Ovary (tissue), 9 donors: Measurements from ENCODE around the gene INTS15. TPM values are rescaled to one million over a fixed set of nuclear protein-coding genes. Genes with fewer than 3 reads are reported as not detected.
A peak's percentile ranks its signal among the peaks of the same experiment; 100 is the strongest.
"Not testable (repeated sequence)": the region's sequence is repeated elsewhere in the genome, so short reads cannot be mapped to it uniquely, and the experiment has no call there.

Experiments used
- DNase-seq, 5 donors: peaks; one replicate each; pipeline ENCODE4 v3.0.0-alpha.2; 2019 to 2020
- H3K27ac ChIP-seq, 2 donors: fragments of 200-600 bp; one replicate each; pipeline versions ENCODE4 v1.5.1 to v1.8.0; 2019 to 2022
- H3K27me3 ChIP-seq: fragments of 200-600 bp; one replicate; pipeline ENCODE4 v1.8.0; 2022
- H3K36me3 ChIP-seq: fragments of 200-600 bp; sonication (generic); one replicate; pipeline ENCODE4 v1.5.1; 2019
- H3K4me1 ChIP-seq: one replicate; pipeline ENCODE4 v1.8.1; 2013; ENCODE audit warnings: mild to moderate bottlenecking, moderate library complexity; ENCODE audit not compliant: insufficient read depth
- H3K4me3 ChIP-seq: fragments of 200-600 bp; sonication (generic); one replicate; pipeline ENCODE4 v1.5.1; 2017
- H3K9me3 ChIP-seq, 2 donors: fragments of 200-600 bp in 1 of 2; sonication (generic) in 1 of 2; one replicate each; pipeline versions ENCODE4 v1.5.1 to v1.8.1; 2013 to 2019; ENCODE audit warnings: mild to moderate bottlenecking in 1 of 2, moderate library complexity in 1 of 2
- CTCF ChIP-seq, 3 donors: fragments of 450-650 bp in 2 of 3; fragments of 200-600 bp in 1 of 3; IDR thresholded peaks; one replicate each; pipeline versions ENCODE4 v1.5.1 to v1.8.0; 2016 to 2022; ENCODE audit warnings: antibody characterized with exemption in 3 of 3, mild to moderate bottlenecking in 1 of 3
- EP300 ChIP-seq: sonication (generic); formaldehyde crosslinking; IDR thresholded peaks from one replicate; pipeline ENCODE4 v1.6.1; 2017; ENCODE audit warnings: antibody characterized with exemption
- POLR2A ChIP-seq: fragments of 450-650 bp; IDR thresholded peaks from one replicate; pipeline ENCODE4 v1.6.1; 2017; ENCODE audit warnings: antibody characterized with exemption, mild to moderate bottlenecking, moderate library complexity
- WGBS, 3 donors: extraction: QIAGEN DNeasy Blood & Tissue Kit in 1 of 3; methylation state at CpG; one replicate each; pipeline versions ENCODE4 v1.1.5 to v1.1.7; 2013 to 2017; 5-methylcytosine and 5-hydroxymethylcytosine counted together
- intact Hi-C, 4 donors: fragments of 100-400 bp; cut with DNase I; formaldehyde crosslinking; loops; one replicate each; pipeline versions ENCODE4 v1.11.0 to v1.15.1; 2022 to 2023
- polyA plus RNA-seq, 2 donors: library from polyadenylated mRNA; stranded (reverse); fragments of 200-250 nt in 1 of 2; fragments of 350-450 nt in 1 of 2; fragmentation: Illumina TruSeq in 1 of 2; extraction: RNeasy Lipid Tissue Mini Kit (QIAGEN cat#74804) in 1 of 2; gene quantifications; one replicate each; pipeline ENCODE4 v1.2.3, GENCODE V29; 2013 to 2014
- total RNA-seq, 7 donors: library from RNA; depleted of rRNA in 2 of 7; stranded (reverse); fragments of >200 nt in 2 of 7; fragmentation: NEBNext Ultra II Directional in 3 of 7; extraction: Animal tissue kit (Norgen Biotek cat#: 25700) in 3 of 7; gene quantifications; one replicate each; pipeline versions ENCODE4 v1.1.0 to v1.2.4, GENCODE V29; 2016 to 2023
- donor health status: DM: no; HTN: no; CAD: no; lungs with moderate emphysema.
- donor health status: DM: no; HTN: no; CAD: no.
- donor health status: Bipolar disorder and iron deficiency.
- donor health status: DM: yes; HTN: yes; CAD: no.
- donor health status: DM: no; HTN: no; CAD: no.
- donor health status: DM: yes; HTN: yes; CAD: no.

INTS15 gene
- total and polyA plus RNA-seq, 9 donors = 20.3 to 35.0 (median 30.2) TPM

- TF ChIP-seq EP300 (no peak), POLR2A (no peak), CTCF (IDR thresholded peaks at IDR 0.05) (no peak)
- H3K9me3 ChIP-seq = no peaks in the 10 kb centered on the region
- H3K27me3 ChIP-seq = no peaks in the 10 kb centered on the region
- 64 to 78% (median 73%) methylated on average over 7 of the region's 7 CpGs for WGBS, 3 donors
- peaks cover 4% of the 10 kb centered on the region for H3K4me1 ChIP-seq
- no peak overlapping the region for H3K4me3 ChIP-seq
- H3K27ac ChIP-seq = no peak overlapping the region
- intact Hi-C loops = no loop called here
- DNase-seq = no peak
- H3K36me3 ChIP-seq = no peaks in the 10 kb centered on the region
These were observed 41.8 kb downstream of the INTS15 start for GRCh38 chr7:6631605-6632004.

GRCh38 chr7:6634021-6634420 is 44.2 kb downstream of the INTS15 start:
- no peak for TF ChIP-seq POLR2A
- intact Hi-C loops = no loop called here
- Histone ChIP-seq H3K36me3 (no peaks in the 10 kb centered on the region), H3K4me3 (no peak overlapping the region), H3K27me3 (no peaks in the 10 kb centered on the region), H3K9me3 (no peaks in the 10 kb centered on the region), H3K27ac (no peak overlapping the region), H3K4me1 (peaks cover 9% of the 10 kb centered on the region)
- WGBS, 3 donors = 72 to 76% (median 74%) methylated on average over 8 of the region's 8 CpGs
- no peak for DNase-seq

GRCh38 chr7:6634971-6635370 is 45.1 kb downstream of the INTS15 start:
- H3K27ac ChIP-seq, DNase-seq, intact Hi-C loops, H3K4me1 ChIP-seq, H3K36me3 ChIP-seq, H3K4me3 ChIP-seq, H3K9me3 ChIP-seq, H3K27me3 ChIP-seq: not testable (repeated sequence)
- 86 to 93% (median 92%) methylated on average over 5 of the region's 5 CpGs for WGBS, 3 donors

- Histone ChIP-seq H3K36me3 (no peaks in the 10 kb centered on the region), H3K4me1 (peaks cover 9% of the 10 kb centered on the region), H3K9me3 (no peaks in the 10 kb centered on the region), H3K4me3 (peak within 1 kb of the TSS; percentile 97), H3K27ac (peak within 1 kb of the TSS; percentile 57 to 86), H3K27me3 (no peaks in the 10 kb centered on the region)
- TF ChIP-seq CTCF (IDR thresholded peaks at IDR 0.05) = no peak
- peak; percentile 46 for TF ChIP-seq POLR2A
- DNase-seq = peak; percentile 59 to 80 (median 78)
- intact Hi-C loops = no loop called here
- WGBS, 3 donors = 0 to 1% (median 1%) methylated on average over 28 to 104 of the region's 104 CpGs
These were observed 47.1 kb downstream of the INTS15 start, which contains the start of gene ZNF316 for GRCh38 chr7:6636741-6637543. TSS of gene ZNF316 (plus strand) at chr7:6637318. CDS start at chr7:6642410, 5,092 bp downstream.

- Histone ChIP-seq H3K4me1 (peaks cover 9% of the 10 kb centered on the region), H3K4me3 (peak overlapping the region; percentile 97), H3K9me3 (no peaks in the 10 kb centered on the region), H3K27ac (peak overlapping the region in 1 of 2 donors; percentile 41), H3K27me3 (no peaks in the 10 kb centered on the region), H3K36me3 (no peaks in the 10 kb centered on the region)
- TF ChIP-seq EP300 (no peak), POLR2A (no peak), CTCF (IDR thresholded peaks at IDR 0.05) (no peak)
- intact Hi-C loops = no loop called here
- peak in 2 of 5 donors; percentile 54 to 62 for DNase-seq
- WGBS, 3 donors = 1% methylated on average over 12 to 60 of the region's 60 CpGs
These were observed 47.9 kb downstream of the INTS15 start for GRCh38 chr7:6637544-6638229.
